Measurements from ENCODE around the gene TTC39A.

Gene TTC39A

GRCh38 chr1:51330331-51331201 lies at the start of gene TTC39A:
Gene TTC39A (minus strand): TSS chr1:51330562. CDS start chr1:51330477, 85 bp downstream.
- peak; percentile 39 for DNase-seq

GRCh38 chr1:51378871-51379270 lies 48.5 kb upstream of the TTC39A start:
- no peak for DNase-seq

- DNase-seq = no peak
These were observed 43.5 kb upstream of the TTC39A start for GRCh38 chr1:51373898-51374297.

GRCh38 chr1:51372561-51372960 lies 42.2 kb upstream of the TTC39A start:
- DNase-seq = no peak

GRCh38 chr1:51369171-51369570 lies 38.8 kb upstream of the TTC39A start:
- DNase-seq = no peak

- no peak for DNase-seq
These were observed 35.4 kb upstream of the TTC39A start for GRCh38 chr1:51365774-51366173.

GRCh38 chr1:51359879-51360278 lies 29.5 kb upstream of the TTC39A start:
- DNase-seq = no peak

- DNase-seq = no peak
These were observed 25.0 kb upstream of the TTC39A start for GRCh38 chr1:51355382-51355781.

- DNase-seq = no peak
These were observed 24.1 kb upstream of the TTC39A start for GRCh38 chr1:51354416-51354815.

GRCh38 chr1:51351907-51352306 lies 21.5 kb upstream of the TTC39A start:
- DNase-seq = no peak

- DNase-seq = no peak
These were observed 19.5 kb upstream of the TTC39A start for GRCh38 chr1:51349862-51350261.

- DNase-seq = no peak
These were observed 17.8 kb upstream of the TTC39A start for GRCh38 chr1:51348147-51348527.

GRCh38 chr1:51347398-51348146 lies 17.2 kb upstream of the TTC39A start:
- DNase-seq = no peak

- DNase-seq = no peak
These were observed 16.0 kb upstream of the TTC39A start for GRCh38 chr1:51346086-51346942.

GRCh38 chr1:51345300-51345687 lies 14.9 kb upstream of the TTC39A start:
- no peak for DNase-seq

GRCh38 chr1:51344602-51345299 lies 14.4 kb upstream of the TTC39A start:
- peak; percentile 22 for DNase-seq

GRCh38 chr1:51344276-51344601 lies 13.9 kb upstream of the TTC39A start:
- no peak for DNase-seq

- no peak for DNase-seq
These were observed 13.3 kb upstream of the TTC39A start for GRCh38 chr1:51343624-51344023.

GRCh38 chr1:51342591-51343206 lies 12.3 kb upstream of the TTC39A start:
- no peak for DNase-seq

- DNase-seq = no peak
These were observed 11.6 kb upstream of the TTC39A start for GRCh38 chr1:51341876-51342496.

GRCh38 chr1:51340380-51340779 lies 10.0 kb upstream of the TTC39A start:
- DNase-seq = no peak

- no peak for DNase-seq
These were observed 6.3 kb upstream of the TTC39A start for GRCh38 chr1:51336711-51337110.
